H9 (cell line): ENCODE measurements around the gene BCAP29. TPM values are rescaled to one million over a fixed set of nuclear protein-coding genes. Genes with fewer than 3 reads are reported as not detected.

ENCODE experiments used
- DNase-seq: peaks from one replicate; pipeline ENCODE4 v3.0.0-alpha.2; 2017
- H2AFZ ChIP-seq: one replicate; pipeline ENCODE4 v1.6.1; 2013; ENCODE audit warnings: mild to moderate bottlenecking, low read length, control low read depth, moderate library complexity
- H2AK5ac ChIP-seq: 2 replicates; pipeline ENCODE4 v1.6.1; 2013; ENCODE audit warnings: low read length, control low read depth, mixed read lengths; ENCODE audit not compliant: insufficient read length
- H2BK120ac ChIP-seq: one replicate; pipeline ENCODE4 v1.6.1; 2013; ENCODE audit warnings: low read depth, mild to moderate bottlenecking, low read length, control low read depth, inconsistent platforms; ENCODE audit not compliant: poor library complexity, severe bottlenecking
- H2BK12ac ChIP-seq: 2 replicates; pipeline ENCODE4 v1.6.1; 2013; ENCODE audit warnings: low read length, control low read depth, mixed read lengths, low read depth; ENCODE audit not compliant: insufficient read length
- H2BK15ac ChIP-seq: 2 replicates; pipeline ENCODE4 v1.6.1; 2013; ENCODE audit warnings: low read depth, low read length, control low read depth
- H2BK20ac ChIP-seq: one replicate; pipeline ENCODE4 v1.6.1; 2013; ENCODE audit warnings: low read depth, mild to moderate bottlenecking, low read length, control low read depth, inconsistent platforms; ENCODE audit not compliant: poor library complexity, severe bottlenecking
- H2BK5ac ChIP-seq: 2 replicates; pipeline ENCODE4 v1.6.1; 2013; ENCODE audit warnings: low read length, control low read depth, mixed read lengths; ENCODE audit not compliant: insufficient read length
- H3K14ac ChIP-seq: 2 replicates; pipeline ENCODE4 v1.6.1; 2013; ENCODE audit warnings: low read length, control low read depth; ENCODE audit not compliant: insufficient read depth
- H3K18ac ChIP-seq: 2 replicates; pipeline ENCODE4 v1.6.1; 2013; ENCODE audit warnings: low read depth, mild to moderate bottlenecking, mixed read lengths, low read length, control low read depth; ENCODE audit not compliant: insufficient read length
- H3K23ac ChIP-seq: 2 replicates; pipeline ENCODE4 v1.6.1; 2013; ENCODE audit warnings: low read length, control low read depth, mixed read lengths, low read depth; ENCODE audit not compliant: insufficient read length
- H3K23me2 ChIP-seq: 2 replicates; pipeline ENCODE4 v1.6.1; 2013; ENCODE audit warnings: low read depth, mild to moderate bottlenecking, mixed read lengths, low read length, control low read depth; ENCODE audit not compliant: insufficient read length, poor library complexity, severe bottlenecking
- H3K27ac ChIP-seq: 2 replicates; pipeline ENCODE4 v1.5.1; 2013; ENCODE audit warnings: low read length, control low read depth, mixed read lengths, low read depth; ENCODE audit not compliant: insufficient read length
- H3K27me3 ChIP-seq: 2 replicates; pipeline ENCODE4 v1.6.1; 2013; ENCODE audit warnings: low read length, control low read depth, inconsistent platforms; ENCODE audit not compliant: insufficient read depth
- H3K4ac ChIP-seq: 2 replicates; pipeline ENCODE4 v1.6.1; 2013; ENCODE audit warnings: low read depth, mild to moderate bottlenecking, control low read depth, inconsistent platforms, low read length, moderate library complexity
- H3K4me1 ChIP-seq: 2 replicates; pipeline ENCODE4 v1.6.1; 2013; ENCODE audit warnings: low read length, control low read depth, inconsistent platforms; ENCODE audit not compliant: insufficient read depth
- H3K4me2 ChIP-seq: 2 replicates; pipeline ENCODE4 v1.6.1; 2013; ENCODE audit warnings: low read length, control low read depth, mixed read lengths; ENCODE audit not compliant: insufficient read length, insufficient read depth
- H3K56ac ChIP-seq: 2 replicates; pipeline ENCODE4 v1.6.1; 2013; ENCODE audit warnings: low read depth, mild to moderate bottlenecking, mixed read lengths, low read length, control low read depth; ENCODE audit not compliant: insufficient read length
- H3K79me1 ChIP-seq: 2 replicates; pipeline ENCODE4 v1.6.1; 2013; ENCODE audit warnings: low read depth, mild to moderate bottlenecking, moderate library complexity, low read length, control low read depth, inconsistent platforms; ENCODE audit not compliant: insufficient read depth, poor library complexity, severe bottlenecking
- H3K79me2 ChIP-seq: 2 replicates; pipeline ENCODE4 v1.6.1; 2013; ENCODE audit warnings: low read length, control low read depth, inconsistent platforms; ENCODE audit not compliant: insufficient read depth
- H3K9ac ChIP-seq: 2 replicates; pipeline ENCODE4 v1.6.1; 2013; ENCODE audit warnings: low read length, control low read depth, mixed read lengths; ENCODE audit not compliant: insufficient read length; ENCODE audit errors: extremely low read depth
- H3K9me3 ChIP-seq: one replicate; pipeline ENCODE4 v1.6.1; 2013; ENCODE audit warnings: low read depth, low read length, inconsistent platforms; ENCODE audit not compliant: control insufficient read depth
- H3T11ph ChIP-seq: one replicate; pipeline ENCODE4 v1.6.1; 2013; ENCODE audit warnings: mild to moderate bottlenecking, low read length, control low read depth, inconsistent platforms
- H4K20me1 ChIP-seq: one replicate; pipeline ENCODE4 v1.6.1; 2013; ENCODE audit not compliant: control insufficient read depth, insufficient read length, insufficient read depth
- H4K5ac ChIP-seq: 2 replicates; pipeline ENCODE4 v1.6.1; 2013; ENCODE audit warnings: low read depth, mild to moderate bottlenecking, mixed read lengths, low read length, control low read depth; ENCODE audit not compliant: insufficient read length
- H4K8ac ChIP-seq: replicated peaks from 2 replicates; pipeline ENCODE4 v1.6.1; 2013; ENCODE audit warnings: low read length, control low read depth, mixed read lengths, low read depth; ENCODE audit not compliant: insufficient read length
- H4K91ac ChIP-seq: 2 replicates; pipeline ENCODE4 v1.6.1; 2013; ENCODE audit warnings: low read depth, mild to moderate bottlenecking, moderate library complexity, mixed read lengths, low read length, control low read depth; ENCODE audit not compliant: insufficient read length
- H3K27ac Mint-ChIP-seq, 3 experiments: 2 replicates in 2 of 3; 3 replicates in 1 of 3; pipeline ENCODE4 v1.8.0; 2020 to 2021; ENCODE audit warnings: mixed read lengths in 3 of 3, mild to moderate bottlenecking in 1 of 3, moderate library complexity in 1 of 3
- H3K27me3 Mint-ChIP-seq: 2 replicates; pipeline ENCODE4 v1.8.0; 2021; ENCODE audit warnings: low read depth, mild to moderate bottlenecking, moderate library complexity, mixed read lengths
- H3K36me3 Mint-ChIP-seq, 3 experiments: 2 replicates in 2 of 3; 3 replicates in 1 of 3; pipeline ENCODE4 v1.8.0; 2020 to 2021; ENCODE audit warnings: low read depth in 3 of 3, mixed read lengths in 3 of 3; ENCODE audit not compliant: insufficient read depth in 1 of 3
- H3K4me1 Mint-ChIP-seq, 2 experiments: 2 replicates each; pipeline ENCODE4 v1.8.0; 2020; ENCODE audit warnings: mixed read lengths in 2 of 2
- H3K4me3 Mint-ChIP-seq, 2 experiments: 2 replicates in 1 of 2; 3 replicates in 1 of 2; pipeline ENCODE4 v1.8.0; 2020 to 2021; ENCODE audit warnings: mild to moderate bottlenecking in 2 of 2, mixed read lengths in 2 of 2, moderate library complexity in 1 of 2
- H3K9me3 Mint-ChIP-seq, 2 experiments: 2 replicates in 1 of 2; 3 replicates in 1 of 2; pipeline ENCODE4 v1.8.0; 2020; ENCODE audit warnings: mild to moderate bottlenecking in 2 of 2, mixed read lengths in 2 of 2, moderate library complexity in 1 of 2
- CTCF ChIP-seq: fragments of 200-600 bp; sonication (generic); conservative IDR thresholded peaks from 3 replicates; pipeline ENCODE4 v1.8.0; 2021; ENCODE audit warnings: antibody characterized with exemption, mild to moderate bottlenecking
- total RNA-seq: library from RNA; stranded (reverse); gene quantifications from 2 replicates; pipeline ENCODE4 v1.2.1, GENCODE V29; 2021

The BCAP29 gene
- total RNA-seq, 1 experiment from 2014 or later = 30.6 TPM

GRCh38 chr7:107530751-107531150 is 49.3 kb upstream of the BCAP29 start:
- H3K27me3 Mint-ChIP-seq = no peaks in the 10 kb centered on the region
- Histone ChIP-seq H3K14ac (no peak overlapping the region), H3K27ac (no peak overlapping the region), H3K23me2 (no peaks in the 10 kb centered on the region), H4K20me1 (no peaks in the 10 kb centered on the region), H3K79me2 (no peaks in the 10 kb centered on the region; the same call in 1 of the 2 replicates), H2BK15ac (no peak overlapping the region), H3K18ac (no peak overlapping the region), H4K5ac (no peak overlapping the region), H3K79me1 (no peaks in the 10 kb centered on the region), H2BK20ac (no peak overlapping the region), H3K56ac (no peak overlapping the region), H4K8ac (no peak overlapping the region), H3K27me3 (no peaks in the 10 kb centered on the region), H4K91ac (no peak overlapping the region), H3K9me3 (no peaks in the 10 kb centered on the region), H3K9ac (no peak overlapping the region), H2BK120ac (no peak overlapping the region), H2AK5ac (no peak overlapping the region), H3K23ac (no peak overlapping the region), H3K4me2 (no peak overlapping the region), H2AFZ (no peak overlapping the region), H2BK5ac (no peak overlapping the region), H3T11ph (no peak overlapping the region), H3K4ac (no peak overlapping the region), H3K4me1 (no peaks in the 10 kb centered on the region; the same call in 1 of the 2 replicates), H2BK12ac (no peak overlapping the region)
- peaks cover 12 to 22% (median 13%) of the 10 kb centered on the region in 3 experiments for H3K36me3 Mint-ChIP-seq
- H3K4me1 Mint-ChIP-seq = peaks cover 11 to 13% of the 10 kb centered on the region in 2 experiments
- DNase-seq = no peak
- H3K9me3 Mint-ChIP-seq = 0 out of 5 replicates have a peak, but pooled peaks cover 0 to 5% of the 10 kb centered on the region in 2 experiments
- TF ChIP-seq CTCF = no peak
- H3K4me3 Mint-ChIP-seq = no peak overlapping the region
- H3K27ac Mint-ChIP-seq = peak overlapping the region in 1 of 3 experiments; percentile 46; a peak in 1 of 7 replicates
